ENCODE data around the gene SLC8A1.

DNA sequence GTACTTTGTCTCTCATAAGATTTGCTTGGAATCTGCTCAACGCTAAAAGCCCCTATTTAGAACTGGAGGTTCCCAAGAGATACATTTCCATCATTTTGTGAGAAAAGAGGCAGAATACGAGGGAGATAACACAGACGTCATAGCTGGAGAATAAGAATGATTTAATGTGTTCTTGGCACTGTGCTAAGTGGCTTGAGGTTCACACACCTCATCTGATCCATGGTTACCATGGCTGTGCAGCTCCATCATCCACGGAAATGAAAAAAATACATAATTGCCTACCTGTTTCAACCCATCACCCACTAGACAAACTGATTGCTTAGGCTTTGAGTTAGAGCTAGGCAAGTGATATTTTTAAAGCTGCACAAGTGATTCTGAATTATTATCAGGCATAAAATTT is 227.6 kb downstream of the SLC8A1 start:
- TF ChIP-seq, protein P1, sequence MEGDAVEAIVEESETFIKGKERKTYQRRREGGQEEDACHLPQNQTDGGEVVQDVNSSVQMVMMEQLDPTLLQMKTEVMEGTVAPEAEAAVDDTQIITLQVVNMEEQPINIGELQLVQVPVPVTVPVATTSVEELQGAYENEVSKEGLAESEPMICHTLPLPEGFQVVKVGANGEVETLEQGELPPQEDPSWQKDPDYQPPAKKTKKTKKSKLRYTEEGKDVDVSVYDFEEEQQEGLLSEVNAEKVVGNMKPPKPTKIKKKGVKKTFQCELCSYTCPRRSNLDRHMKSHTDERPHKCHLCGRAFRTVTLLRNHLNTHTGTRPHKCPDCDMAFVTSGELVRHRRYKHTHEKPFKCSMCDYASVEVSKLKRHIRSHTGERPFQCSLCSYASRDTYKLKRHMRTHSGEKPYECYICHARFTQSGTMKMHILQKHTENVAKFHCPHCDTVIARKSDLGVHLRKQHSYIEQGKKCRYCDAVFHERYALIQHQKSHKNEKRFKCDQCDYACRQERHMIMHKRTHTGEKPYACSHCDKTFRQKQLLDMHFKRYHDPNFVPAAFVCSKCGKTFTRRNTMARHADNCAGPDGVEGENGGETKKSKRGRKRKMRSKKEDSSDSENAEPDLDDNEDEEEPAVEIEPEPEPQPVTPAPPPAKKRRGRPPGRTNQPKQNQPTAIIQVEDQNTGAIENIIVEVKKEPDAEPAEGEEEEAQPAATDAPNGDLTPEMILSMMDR (IDR thresholded peaks at IDR 0.05; ENCODE audit: insufficient read depth, low read depth, low read length) = no peak
- no peak for TF ChIP-seq EZH2 (IDR thresholded peaks at IDR 0.05; ENCODE audit: insufficient read depth, low read length)

Data from astrocyte (in vitro differentiated cells and primary cell).